AG09319 (cell line): ENCODE data around the gene TAF4B.
A peak's percentile ranks its signal among the peaks of the same experiment; 100 is the strongest.
"Not testable (repeated sequence)": the region's sequence is repeated elsewhere in the genome, so short reads cannot be mapped to it uniquely, and the experiment has no call there.

Experiments
- DNase-seq: peaks from one replicate; pipeline ENCODE4 v3.0.0-alpha.2; 2010; ENCODE audit warnings: low read depth; ENCODE audit errors: extremely low read depth
- TF ChIP-seq, protein P1 (sequence below): IDR thresholded peaks from 2 replicates; pipeline ENCODE4 v1.5.1; 2011; ENCODE audit warnings: low read depth, mild to moderate bottlenecking, inconsistent platforms, low read length, moderate library complexity

The TAF4B gene

DNA sequence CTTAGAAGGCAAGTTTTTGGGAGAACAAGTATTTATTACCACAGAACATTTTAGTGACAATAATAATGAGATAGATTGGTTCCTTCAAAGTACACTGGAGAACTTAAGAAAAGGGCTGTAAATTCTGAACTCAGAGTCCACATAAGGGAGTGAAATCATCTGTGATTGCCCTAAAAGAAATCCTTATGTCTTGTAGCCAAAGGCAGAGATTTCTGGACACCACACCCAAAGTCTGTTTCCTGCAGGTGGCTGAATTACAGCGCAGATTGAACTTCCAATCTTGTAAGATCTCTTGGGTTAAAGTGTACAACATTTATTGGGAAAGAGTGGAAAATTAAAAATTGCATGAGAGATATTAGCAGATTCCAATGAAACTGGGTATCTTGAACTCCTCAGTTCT, 143.8 kb downstream of the TAF4B start:
- DNase-seq = no peak
- TF ChIP-seq, protein P1, sequence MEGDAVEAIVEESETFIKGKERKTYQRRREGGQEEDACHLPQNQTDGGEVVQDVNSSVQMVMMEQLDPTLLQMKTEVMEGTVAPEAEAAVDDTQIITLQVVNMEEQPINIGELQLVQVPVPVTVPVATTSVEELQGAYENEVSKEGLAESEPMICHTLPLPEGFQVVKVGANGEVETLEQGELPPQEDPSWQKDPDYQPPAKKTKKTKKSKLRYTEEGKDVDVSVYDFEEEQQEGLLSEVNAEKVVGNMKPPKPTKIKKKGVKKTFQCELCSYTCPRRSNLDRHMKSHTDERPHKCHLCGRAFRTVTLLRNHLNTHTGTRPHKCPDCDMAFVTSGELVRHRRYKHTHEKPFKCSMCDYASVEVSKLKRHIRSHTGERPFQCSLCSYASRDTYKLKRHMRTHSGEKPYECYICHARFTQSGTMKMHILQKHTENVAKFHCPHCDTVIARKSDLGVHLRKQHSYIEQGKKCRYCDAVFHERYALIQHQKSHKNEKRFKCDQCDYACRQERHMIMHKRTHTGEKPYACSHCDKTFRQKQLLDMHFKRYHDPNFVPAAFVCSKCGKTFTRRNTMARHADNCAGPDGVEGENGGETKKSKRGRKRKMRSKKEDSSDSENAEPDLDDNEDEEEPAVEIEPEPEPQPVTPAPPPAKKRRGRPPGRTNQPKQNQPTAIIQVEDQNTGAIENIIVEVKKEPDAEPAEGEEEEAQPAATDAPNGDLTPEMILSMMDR = no peak

DNA sequence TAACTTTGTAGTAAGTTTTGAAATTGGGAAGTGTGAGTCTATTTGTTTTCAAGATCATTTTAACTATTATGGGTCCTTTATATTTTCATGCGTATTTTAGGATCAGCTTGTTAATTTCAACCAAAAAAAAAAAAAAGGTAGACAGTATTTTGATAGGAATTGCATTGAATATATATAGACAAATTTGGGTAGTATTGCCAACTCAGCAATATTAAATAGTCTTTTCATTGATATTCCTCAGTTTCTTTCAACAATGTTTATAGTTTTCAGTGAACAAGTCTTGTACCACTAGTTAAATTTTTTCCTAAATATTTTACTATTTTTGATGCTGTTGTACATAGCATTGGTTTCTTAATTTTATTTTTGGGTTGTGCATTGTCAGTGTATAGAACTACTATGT, 149.9 kb downstream of the TAF4B start:
- DNase-seq = no peak
- TF ChIP-seq, protein P1 = no peak

DNA sequence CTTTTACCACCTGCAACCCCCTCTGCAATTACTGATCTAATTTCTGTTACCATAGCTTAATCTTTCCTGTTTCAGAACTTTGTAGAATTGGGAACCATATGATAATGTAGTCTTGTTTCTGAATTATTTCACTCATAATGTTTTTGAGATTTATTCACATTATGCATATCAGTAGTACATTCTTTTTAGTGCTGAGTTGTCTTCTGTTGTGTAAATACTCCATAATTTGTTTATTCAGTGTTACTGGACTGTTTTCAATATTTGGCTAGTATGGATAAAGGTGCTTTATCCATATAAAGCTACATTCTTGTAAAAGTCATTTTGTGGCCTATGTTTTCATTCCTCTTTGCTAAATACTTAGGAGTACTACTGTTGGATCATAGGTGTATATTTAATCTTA, 152.5 kb downstream of the TAF4B start:
- TF ChIP-seq, protein P1 = no peak
- DNase-seq = no peak

DNA sequence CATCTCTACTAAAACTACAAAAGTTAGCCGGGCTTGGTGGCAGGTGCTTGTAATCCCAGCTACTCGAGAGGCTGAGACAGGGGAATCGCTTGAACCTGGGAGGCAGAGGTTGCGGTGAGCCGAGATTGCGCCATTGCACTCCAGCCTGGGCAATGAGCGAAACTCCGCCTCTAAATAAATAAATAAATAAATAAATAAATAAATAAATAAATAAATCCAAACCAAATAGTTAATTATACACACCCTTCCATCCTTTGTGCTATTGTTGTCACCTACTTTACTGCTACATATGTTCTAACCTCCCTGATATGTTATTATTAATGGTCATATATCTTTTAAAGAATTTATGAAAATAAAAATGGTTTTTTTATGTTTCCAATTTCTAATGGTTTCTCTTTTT, 155.3 kb downstream of the TAF4B start:
- not testable (repeated sequence) for DNase-seq

DNA sequence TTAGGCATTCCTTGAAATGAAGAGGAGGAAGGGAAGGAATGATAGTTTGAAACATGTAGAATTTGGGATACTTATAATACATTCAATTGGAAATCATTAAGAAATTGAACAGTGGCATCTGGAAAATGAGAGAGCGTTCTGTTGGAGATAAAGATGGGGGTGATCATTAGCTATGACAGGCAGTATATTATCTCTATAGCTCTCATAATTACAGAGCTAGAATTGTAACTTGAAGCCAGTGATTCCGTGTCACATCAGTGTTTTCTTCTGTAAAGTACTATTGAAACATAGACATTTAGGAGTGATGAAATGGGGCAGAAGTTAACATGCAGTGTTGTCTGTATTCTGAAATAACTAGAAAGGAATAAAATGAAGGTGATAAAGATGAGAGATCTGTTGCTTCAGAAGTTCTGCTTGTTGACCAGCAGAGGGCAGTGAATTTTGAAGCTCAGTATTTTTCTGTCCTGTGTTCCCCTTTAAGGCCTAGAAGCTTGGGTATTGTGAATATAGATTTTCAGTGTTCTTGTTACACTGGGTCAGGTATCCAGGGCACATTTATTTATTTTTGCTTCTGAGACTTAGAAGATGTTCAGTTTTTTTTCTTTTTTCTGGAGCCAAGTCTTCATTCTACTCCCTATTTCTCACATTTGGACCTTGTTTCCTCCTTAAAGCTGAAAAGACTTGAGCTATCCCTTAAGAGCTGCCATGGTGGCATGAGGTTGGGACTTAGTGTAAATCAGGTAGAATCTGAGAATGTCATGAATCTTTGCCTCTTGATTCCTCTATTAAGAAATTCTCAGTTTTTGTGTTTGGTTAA, 157.4 kb downstream of the TAF4B start:
- TF ChIP-seq, protein P1 = peak; percentile 74
- peak; percentile 29 for DNase-seq

DNA sequence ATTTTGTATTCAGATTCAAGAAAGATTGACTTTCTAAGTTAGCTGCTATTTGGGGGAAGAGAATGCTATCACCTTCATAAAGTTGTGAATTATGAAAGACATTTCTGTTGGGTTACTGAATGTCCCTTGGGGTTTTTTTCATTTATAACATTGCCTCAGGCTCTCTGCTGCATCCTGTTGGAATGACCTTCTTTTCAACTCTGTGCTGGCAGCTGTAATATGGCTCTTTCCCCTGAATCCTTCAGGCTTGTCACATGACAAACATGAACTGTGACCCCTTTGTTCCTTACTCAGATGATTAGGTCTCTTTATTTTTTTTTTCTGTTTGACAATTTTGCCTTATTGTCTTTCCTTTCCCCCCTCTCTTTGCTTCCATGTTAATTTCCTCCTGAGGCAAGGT, 159.8 kb downstream of the TAF4B start:
- TF ChIP-seq, protein P1 = no peak
- DNase-seq = peak; percentile 7

DNA sequence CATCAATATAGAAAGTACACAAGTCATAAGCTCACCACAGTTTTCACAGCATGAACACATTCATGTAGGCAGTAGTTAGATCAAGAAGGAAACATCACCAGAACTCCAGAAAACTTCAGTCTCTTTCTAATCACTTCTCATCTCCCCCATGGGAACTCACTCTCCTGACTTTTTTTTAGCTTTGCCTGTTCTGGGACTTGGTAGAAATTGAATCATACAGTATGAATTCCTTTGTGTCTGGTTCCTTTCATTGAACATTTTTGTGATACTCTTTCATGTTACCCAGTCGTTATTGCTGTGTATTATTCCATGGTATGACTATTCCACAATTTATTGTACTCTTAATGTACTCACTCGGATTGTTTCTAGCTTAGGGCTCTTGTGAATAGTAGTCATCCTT, 160.2 kb downstream of the TAF4B start:
- DNase-seq = no peak
- TF ChIP-seq, protein P1 = no peak
